ENCODE results near the gene PAQR5.
"Not testable (repeated sequence)": the region's sequence is repeated elsewhere in the genome, so short reads cannot be mapped to it uniquely, and the experiment has no call there.

GRCh38 chr15:69450221-69450620 lies 151.5 kb downstream of the PAQR5 start:
- TF ChIP-seq POLR2A (IDR thresholded peaks at IDR 0.05); CTCF (IDR thresholded peaks at IDR 0.05 in 8 of 11, conservative IDR thresholded peaks at IDR 0.05 in 3 of 11); POLR2AphosphoS5 (IDR thresholded peaks at IDR 0.05): not testable (repeated sequence)
